IPS-NIHi7 (cell line): Measurements from ENCODE around the gene PNLIP.
A peak's percentile ranks its signal among the peaks of the same experiment; 100 is the strongest.

ENCODE experiments used
- DNase-seq: peaks from one replicate; pipeline ENCODE4 v3.0.0; 2012; ENCODE audit warnings: mixed read lengths; ENCODE audit errors: extremely low spot score

Gene PNLIP

GRCh38 chr10:116574797-116575196 lies 29.1 kb downstream of the PNLIP start:
- no peak for DNase-seq

GRCh38 chr10:116587878-116588591 lies 42.3 kb downstream of the PNLIP start:
- no peak for DNase-seq

- DNase-seq = no peak
Observed at GRCh38 chr10:116588995-116589394, 43.3 kb downstream of the PNLIP start.

GRCh38 chr10:116589926-116590325 lies 44.2 kb downstream of the PNLIP start:
- no peak for DNase-seq

GRCh38 chr10:116590590-116591444 lies 45.1 kb downstream of the PNLIP start, which contains the start of gene PNLIPRP1:
PNLIPRP1 (plus strand) TSS chr10:116590959; CDS start chr10:116591130, 171 bp downstream.
- no peak for DNase-seq

GRCh38 chr10:116593139-116593740 lies 47.5 kb downstream of the PNLIP start:
- no peak for DNase-seq

GRCh38 chr10:116594525-116595035 lies 48.8 kb downstream of the PNLIP start:
- no peak for DNase-seq

GRCh38 chr10:116596062-116596461 lies 50.3 kb downstream of the PNLIP start:
- DNase-seq = no peak

- DNase-seq = no peak
Observed at GRCh38 chr10:116597543-116597942, 51.8 kb downstream of the PNLIP start.

- DNase-seq = no peak
Observed at GRCh38 chr10:116598329-116598728, 52.6 kb downstream of the PNLIP start.

GRCh38 chr10:116599991-116600390 lies 54.3 kb downstream of the PNLIP start:
- no peak for DNase-seq

- DNase-seq = no peak
Observed at GRCh38 chr10:116602648-116603400, 57.1 kb downstream of the PNLIP start.

GRCh38 chr10:116606061-116606483 lies 60.3 kb downstream of the PNLIP start:
- no peak for DNase-seq

GRCh38 chr10:116607336-116607735 lies 61.6 kb downstream of the PNLIP start:
- DNase-seq = no peak

- peak; percentile 27 for DNase-seq
Observed at GRCh38 chr10:116608686-116609594, 63.2 kb downstream of the PNLIP start.

GRCh38 chr10:116610443-116611152 lies 64.9 kb downstream of the PNLIP start:
- DNase-seq = no peak

- no peak for DNase-seq
Observed at GRCh38 chr10:116611153-116611545, 65.4 kb downstream of the PNLIP start.

- DNase-seq = no peak
Observed at GRCh38 chr10:116612107-116612769, 66.5 kb downstream of the PNLIP start.

- no peak for DNase-seq
Observed at GRCh38 chr10:116613471-116613870, 67.7 kb downstream of the PNLIP start.
